ENCODE measurements around the gene SMARCA1. TPM values are rescaled to one million over a fixed set of nuclear protein-coding genes. Genes with fewer than 3 reads are reported as not detected.

The SMARCA1 gene
- total RNA-seq, 6 experiments from 2014 or later = 61.4 to 71.7 (median 66.2) TPM

GRCh38 chrX:129403974-129404669 is 119.2 kb downstream of the SMARCA1 start:
- no peak for TF ChIP-seq CTCF (IDR thresholded peaks at IDR 0.05)
- no peak for DNase-seq
- Mint-ChIP-seq H3K4me1 (ENCODE audit: low read depth) (no peaks in the 10 kb centered on the region), H3K27me3 (ENCODE audit: insufficient read depth) (peaks cover 2% of the 10 kb centered on the region), H3K36me3 (ENCODE audit: low read depth) (no peaks in the 10 kb centered on the region), H3K4me3 (no peak overlapping the region), H3K9me3 (no peaks in the 10 kb centered on the region), H3K27ac (no peak overlapping the region)

Other genes starting within 250 kb of the SMARCA1 start
- 10 to 100 TPM; 28.5 to 35.2 (median 30.5) TPM for gene OCRL, start 16.8 kb upstream of the SMARCA1 start, total RNA-seq (2021; fragmentation: NEBNext Ultra II Directional; extraction: Animal tissue kit (Norgen Biotek cat#: 25700))
- gene APLN, start 131.5 kb upstream of the SMARCA1 start, total RNA-seq (2021; fragmentation: NEBNext Ultra II Directional; extraction: Animal tissue kit (Norgen Biotek cat#: 25700)) = under 1 TPM in 5 of 6 experiments, not detected in 1; 0.09 to 0.37 (median 0.27) TPM
- not detected for gene XPNPEP2, start 215.5 kb upstream of the SMARCA1 start, total RNA-seq (2021; fragmentation: NEBNext Ultra II Directional; extraction: Animal tissue kit (Norgen Biotek cat#: 25700))

Measured in HFFc6 (cell line).